Panc1 (cell line): Measurements from ENCODE around the gene DAB1. TPM values are rescaled to one million over a fixed set of nuclear protein-coding genes. Genes with fewer than 3 reads are reported as not detected.

Source experiments
- ATAC-seq: fragments of 200-7000 bp; cut with Tn5 transposase; 2 replicates; pipeline ENCODE4 v1.9.1; 2020; ENCODE audit warnings: mild to moderate bottlenecking, moderate library complexity
- BruUV-seq: library from RNA; stranded (reverse); fragments of 400-500 nt; replicated peaks from 2 replicates; lab custom pipeline; 2021; lab: Mats Ljungman, UMichigan
- CTCF ChIA-PET: fragments of 300-600 bp; sonication (Branson Sonifier 250); formaldehyde crosslinking; loops from one replicate; lab custom pipeline; 2022; ENCODE audit warnings: antibody characterized with exemption; lab: Charles Lee
- POLR2A ChIA-PET: fragments of 300-600 bp; sonication (Branson Sonifier 250); formaldehyde crosslinking; loops from one replicate; lab custom pipeline; 2022; ENCODE audit warnings: antibody characterized with exemption; lab: Charles Lee
- DNase-seq: peaks from one replicate; pipeline ENCODE4 v3.0.0-alpha.2; 2010; ENCODE audit warnings: low read depth, low spot score
- H3K27ac ChIP-seq: 2 replicates; pipeline ENCODE4 v1.5.1; 2011; ENCODE audit warnings: mild to moderate bottlenecking, low read length, inconsistent platforms
- H3K27me3 ChIP-seq: fragments of 200-500 bp; sonication (Bioruptor generic); 2 replicates; pipeline ENCODE4 v1.6.0; 2014; ENCODE audit warnings: low read length, inconsistent platforms; ENCODE audit not compliant: control insufficient read depth, insufficient read depth
- H3K36me3 ChIP-seq: fragments of 200-500 bp; sonication (Bioruptor generic); 2 replicates; pipeline ENCODE4 v1.5.1; 2014; ENCODE audit warnings: inconsistent platforms, mild to moderate bottlenecking, low read length, moderate library complexity; ENCODE audit not compliant: control insufficient read depth, insufficient read depth
- H3K4me1 ChIP-seq: 2 replicates; pipeline ENCODE4 v1.5.1; 2011; ENCODE audit warnings: inconsistent platforms, mild to moderate bottlenecking, low read length, moderate library complexity; ENCODE audit not compliant: control insufficient read depth, insufficient read depth
- H3K4me3 ChIP-seq, 2 experiments: 2 replicates each; pipeline ENCODE4 v1.5.1; 2011 to 2012; ENCODE audit warnings: low read depth in 2 of 2, low read length in 2 of 2, mild to moderate bottlenecking in 2 of 2, inconsistent platforms in 1 of 2, moderate library complexity in 1 of 2
- H3K9me3 ChIP-seq: fragments of 200-500 bp; sonication (Bioruptor generic); 2 replicates; pipeline ENCODE4 v1.5.1; 2014; ENCODE audit warnings: low read depth, mild to moderate bottlenecking, inconsistent platforms, low read length, moderate library complexity; ENCODE audit not compliant: control insufficient read depth, insufficient read depth
- POLR2AphosphoS5 ChIP-seq: IDR thresholded peaks from 2 replicates; pipeline ENCODE4 v1.6.1; 2012; ENCODE audit warnings: mild to moderate bottlenecking, low read depth, low read length, moderate library complexity
- SIN3A ChIP-seq: IDR thresholded peaks from 2 replicates; pipeline ENCODE4 v1.6.1; 2012; ENCODE audit warnings: low read depth, mild to moderate bottlenecking, low read length, moderate library complexity, borderline replicate concordance; ENCODE audit not compliant: insufficient read depth
- TCF7L2 ChIP-seq: IDR thresholded peaks from 2 replicates; pipeline ENCODE4 v1.6.1; 2011; ENCODE audit warnings: mild to moderate bottlenecking, low read depth, low read length, inconsistent platforms
- in situ Hi-C: cut with HindIII; loops from 2 replicates; pipeline ENCODE4 v1.10.0; 2016; ENCODE audit warnings: low sequenced_read_pairs, low pct_unique_long_range_greater_than_20kb
- intact Hi-C: fragments of 100-400 bp; cut with micrococcal nuclease; formaldehyde crosslinking; loops from one replicate; pipeline ENCODE4 v1.10.0; 2022; ENCODE audit not compliant: unreplicated experiment
- total RNA-seq: library from RNA; stranded (reverse); gene quantifications from one replicate; pipeline ENCODE4 v1.2.1, GENCODE V29; 2021; ENCODE audit not compliant: unreplicated experiment
- TF ChIP-seq, protein P1 (sequence below): fragments of 450-650 bp; IDR thresholded peaks from 2 replicates; pipeline ENCODE4 v1.5.1; 2017; ENCODE audit warnings: mild to moderate bottlenecking
- TF ChIP-seq, protein P2 (sequence below), 2 experiments: IDR thresholded peaks; 2 replicates each; pipeline ENCODE4 v1.6.1; 2011 to 2012; ENCODE audit warnings: low read depth in 2 of 2, control low read depth in 1 of 2, low read length in 1 of 2, mild to moderate bottlenecking in 1 of 2, moderate library complexity in 1 of 2; ENCODE audit not compliant: insufficient read depth in 1 of 2

Gene DAB1
- total RNA-seq, 1 experiment from 2014 or later: 0.05 TPM

DNA sequence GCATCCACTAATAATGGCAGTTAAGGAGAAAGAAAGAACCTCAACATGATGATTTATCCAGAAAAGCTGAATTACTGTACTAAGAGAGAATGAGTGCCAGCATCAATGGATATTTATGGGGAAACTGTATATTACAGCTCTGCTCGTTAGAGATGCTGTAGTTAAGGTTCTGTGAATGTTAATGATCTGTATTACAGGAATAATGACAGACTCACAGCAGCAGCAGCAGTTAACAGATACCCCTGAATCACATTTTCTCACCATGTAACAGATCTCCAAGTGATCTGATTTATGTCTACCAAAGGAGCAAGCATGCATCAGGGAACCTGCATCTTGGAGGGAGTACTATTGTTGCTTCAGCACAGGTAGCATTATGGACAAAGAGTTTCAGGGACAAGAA is 377.4 kb downstream of the DAB1 start:
- Histone ChIP-seq H3K4me1 (no peaks in the 10 kb centered on the region), H3K9me3 (no peaks in the 10 kb centered on the region), H3K27me3 (0 out of 2 replicates have a peak, but pooled peaks cover 4% of the 10 kb centered on the region), H3K4me3 (no peak overlapping the region), H3K36me3 (no peaks in the 10 kb centered on the region), H3K27ac (no peak overlapping the region)
- in situ Hi-C loops: no loop called here
- ChIA-PET POLR2A (no interaction called here), CTCF (no interaction called here)
- DNase-seq (no peak), ATAC-seq (no peak)
- intact Hi-C loops: no loop called here
- no TSS peak for BruUV-seq
- no peak for TF ChIP-seq TCF7L2
- TF ChIP-seq, protein P1, sequence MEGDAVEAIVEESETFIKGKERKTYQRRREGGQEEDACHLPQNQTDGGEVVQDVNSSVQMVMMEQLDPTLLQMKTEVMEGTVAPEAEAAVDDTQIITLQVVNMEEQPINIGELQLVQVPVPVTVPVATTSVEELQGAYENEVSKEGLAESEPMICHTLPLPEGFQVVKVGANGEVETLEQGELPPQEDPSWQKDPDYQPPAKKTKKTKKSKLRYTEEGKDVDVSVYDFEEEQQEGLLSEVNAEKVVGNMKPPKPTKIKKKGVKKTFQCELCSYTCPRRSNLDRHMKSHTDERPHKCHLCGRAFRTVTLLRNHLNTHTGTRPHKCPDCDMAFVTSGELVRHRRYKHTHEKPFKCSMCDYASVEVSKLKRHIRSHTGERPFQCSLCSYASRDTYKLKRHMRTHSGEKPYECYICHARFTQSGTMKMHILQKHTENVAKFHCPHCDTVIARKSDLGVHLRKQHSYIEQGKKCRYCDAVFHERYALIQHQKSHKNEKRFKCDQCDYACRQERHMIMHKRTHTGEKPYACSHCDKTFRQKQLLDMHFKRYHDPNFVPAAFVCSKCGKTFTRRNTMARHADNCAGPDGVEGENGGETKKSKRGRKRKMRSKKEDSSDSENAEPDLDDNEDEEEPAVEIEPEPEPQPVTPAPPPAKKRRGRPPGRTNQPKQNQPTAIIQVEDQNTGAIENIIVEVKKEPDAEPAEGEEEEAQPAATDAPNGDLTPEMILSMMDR: no peak
- no peak for TF ChIP-seq SIN3A

DNA sequence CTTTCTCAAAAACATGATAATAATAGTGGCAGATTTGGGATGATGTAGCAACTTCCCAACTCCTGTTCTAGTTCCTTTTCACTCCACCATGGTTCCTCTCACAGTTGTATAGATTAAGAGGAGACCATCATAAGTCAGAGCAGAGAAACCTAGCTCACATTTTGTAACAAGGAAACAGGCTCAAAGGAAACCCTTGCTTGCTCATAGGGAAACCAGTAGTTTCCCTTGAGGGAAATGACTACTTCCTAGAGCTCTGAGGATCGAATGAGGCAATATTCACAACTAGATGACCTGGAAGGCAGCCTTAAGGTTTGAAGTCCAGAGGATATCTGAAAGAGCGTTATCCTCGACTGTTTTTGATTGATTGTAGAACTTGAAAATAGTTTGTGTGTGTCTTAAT is 382.0 kb downstream of the DAB1 start:
- POLR2A ChIA-PET: no interaction called here
- no peak for DNase-seq

DNA sequence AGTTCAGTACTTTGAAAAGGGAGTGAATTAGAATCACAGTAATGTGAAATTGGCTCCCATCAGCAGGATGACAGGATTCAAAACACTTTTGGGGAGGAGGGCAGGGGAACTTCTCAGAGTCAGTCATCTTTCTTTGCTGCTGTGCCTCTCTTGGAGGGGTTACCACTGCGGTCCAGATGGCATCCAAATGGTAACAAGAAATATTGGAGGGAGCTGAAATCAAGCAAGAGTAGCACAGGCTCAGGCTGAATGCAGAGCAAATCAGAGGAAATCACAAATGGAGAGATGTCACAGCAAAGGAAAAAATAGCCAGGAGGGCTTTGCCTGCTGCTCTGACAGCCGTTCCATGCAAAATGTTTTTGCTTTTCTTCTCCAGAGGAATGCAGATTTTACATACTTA is 383.0 kb downstream of the DAB1 start:
- Histone ChIP-seq H3K36me3 (no peaks in the 10 kb centered on the region), H3K27me3 (0 out of 2 replicates have a peak, but pooled peaks cover 5% of the 10 kb centered on the region), H3K4me3 (no peak overlapping the region), H3K27ac (no peak overlapping the region), H3K9me3 (no peaks in the 10 kb centered on the region), H3K4me1 (no peaks in the 10 kb centered on the region)
- in situ Hi-C loops (no loop called here), intact Hi-C loops (no loop called here)
- ATAC-seq (no peak), DNase-seq (no peak)
- CTCF ChIA-PET: no interaction called here
- TF ChIP-seq TCF7L2 (no peak), POLR2AphosphoS5 (no peak), SIN3A (no peak)
- TF ChIP-seq, protein P2, sequence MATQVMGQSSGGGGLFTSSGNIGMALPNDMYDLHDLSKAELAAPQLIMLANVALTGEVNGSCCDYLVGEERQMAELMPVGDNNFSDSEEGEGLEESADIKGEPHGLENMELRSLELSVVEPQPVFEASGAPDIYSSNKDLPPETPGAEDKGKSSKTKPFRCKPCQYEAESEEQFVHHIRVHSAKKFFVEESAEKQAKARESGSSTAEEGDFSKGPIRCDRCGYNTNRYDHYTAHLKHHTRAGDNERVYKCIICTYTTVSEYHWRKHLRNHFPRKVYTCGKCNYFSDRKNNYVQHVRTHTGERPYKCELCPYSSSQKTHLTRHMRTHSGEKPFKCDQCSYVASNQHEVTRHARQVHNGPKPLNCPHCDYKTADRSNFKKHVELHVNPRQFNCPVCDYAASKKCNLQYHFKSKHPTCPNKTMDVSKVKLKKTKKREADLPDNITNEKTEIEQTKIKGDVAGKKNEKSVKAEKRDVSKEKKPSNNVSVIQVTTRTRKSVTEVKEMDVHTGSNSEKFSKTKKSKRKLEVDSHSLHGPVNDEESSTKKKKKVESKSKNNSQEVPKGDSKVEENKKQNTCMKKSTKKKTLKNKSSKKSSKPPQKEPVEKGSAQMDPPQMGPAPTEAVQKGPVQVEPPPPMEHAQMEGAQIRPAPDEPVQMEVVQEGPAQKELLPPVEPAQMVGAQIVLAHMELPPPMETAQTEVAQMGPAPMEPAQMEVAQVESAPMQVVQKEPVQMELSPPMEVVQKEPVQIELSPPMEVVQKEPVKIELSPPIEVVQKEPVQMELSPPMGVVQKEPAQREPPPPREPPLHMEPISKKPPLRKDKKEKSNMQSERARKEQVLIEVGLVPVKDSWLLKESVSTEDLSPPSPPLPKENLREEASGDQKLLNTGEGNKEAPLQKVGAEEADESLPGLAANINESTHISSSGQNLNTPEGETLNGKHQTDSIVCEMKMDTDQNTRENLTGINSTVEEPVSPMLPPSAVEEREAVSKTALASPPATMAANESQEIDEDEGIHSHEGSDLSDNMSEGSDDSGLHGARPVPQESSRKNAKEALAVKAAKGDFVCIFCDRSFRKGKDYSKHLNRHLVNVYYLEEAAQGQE (IDR thresholded peaks at IDR 0.05; ENCODE audit: insufficient read depth in 1 of 2, low read depth in 2 of 2, low read length in 1 of 2): no peak
- TF ChIP-seq, protein P1: no peak
- BruUV-seq: no TSS peak
- POLR2A ChIA-PET: no interaction called here

More for the DNA sequence above, 382.0 kb downstream of the DAB1 start:
- H3K4me3 ChIP-seq: no peak overlapping the region
- 0 out of 2 replicates have a peak, but pooled peaks cover 5% of the 10 kb centered on the region for H3K27me3 ChIP-seq
- no peaks in the 10 kb centered on the region for H3K9me3 ChIP-seq
- TF ChIP-seq TCF7L2: no peak
- TF ChIP-seq POLR2AphosphoS5: no peak
- TF ChIP-seq, protein P2 (IDR thresholded peaks at IDR 0.05; ENCODE audit: insufficient read depth in 1 of 2, low read depth in 2 of 2, low read length in 1 of 2): no peak
- BruUV-seq: no TSS peak
- H3K27ac ChIP-seq: no peak overlapping the region
- CTCF ChIA-PET: no interaction called here
- no peak for ATAC-seq
- no peaks in the 10 kb centered on the region for H3K36me3 ChIP-seq
- in situ Hi-C loops: no loop called here
- intact Hi-C loops: no loop called here
- H3K4me1 ChIP-seq: no peaks in the 10 kb centered on the region
